GM19452 (cell line): ENCODE results near the gene PPM1B.
"Not testable (repeated sequence)": the region's sequence is repeated elsewhere in the genome, so short reads cannot be mapped to it uniquely, and the experiment has no call there.

ENCODE experiments used
- ATAC-seq: cut with Tn5 transposase; IDR thresholded peaks from one replicate; pipeline ENCODE4 v1.9.1; 2021; ENCODE audit not compliant: unreplicated experiment

PPM1B gene

GRCh38 chr2:44155666-44156446, 12.8 kb upstream of the PPM1B start:
- ATAC-seq, result no peak

GRCh38 chr2:44163777-44164176, 4.9 kb upstream of the PPM1B start:
- ATAC-seq, result no peak

GRCh38 chr2:44164617-44165016, 4.1 kb upstream of the PPM1B start:
- ATAC-seq, result no peak

- ATAC-seq, result no peak
Measured at GRCh38 chr2:44166096-44166495, 2.6 kb upstream of the PPM1B start.

GRCh38 chr2:44167311-44167907, 1.3 kb upstream of the PPM1B start:
- ATAC-seq, result no peak

GRCh38 chr2:44167908-44168680, 581 bp upstream of the PPM1B start:
- peak; percentile 80 for ATAC-seq

GRCh38 chr2:44169155-44169898, 652 bp downstream of the PPM1B start:
- ATAC-seq, result peak; percentile 18

- no peak for ATAC-seq
Measured at GRCh38 chr2:44170311-44170717, 1.6 kb downstream of the PPM1B start.

- no peak for ATAC-seq
Measured at GRCh38 chr2:44171018-44171417, 2.3 kb downstream of the PPM1B start.

GRCh38 chr2:44171442-44171841, 2.8 kb downstream of the PPM1B start:
- ATAC-seq, result not testable (repeated sequence)

GRCh38 chr2:44172576-44172975, 3.9 kb downstream of the PPM1B start:
- ATAC-seq, result no peak

- no peak for ATAC-seq
Measured at GRCh38 chr2:44178950-44179349, 10.3 kb downstream of the PPM1B start.

- ATAC-seq, result no peak
Measured at GRCh38 chr2:44181648-44182047, 13.0 kb downstream of the PPM1B start.

- ATAC-seq, result no peak
Measured at GRCh38 chr2:44184106-44184505, 15.4 kb downstream of the PPM1B start.

GRCh38 chr2:44186810-44187209, 18.1 kb downstream of the PPM1B start:
- no peak for ATAC-seq

- no peak for ATAC-seq
Measured at GRCh38 chr2:44187251-44187650, 18.6 kb downstream of the PPM1B start.

GRCh38 chr2:44188696-44189095, 20.0 kb downstream of the PPM1B start:
- no peak for ATAC-seq

- no peak for ATAC-seq
Measured at GRCh38 chr2:44189104-44189503, 20.4 kb downstream of the PPM1B start.

GRCh38 chr2:44190526-44190925, 21.9 kb downstream of the PPM1B start:
- no peak for ATAC-seq

- peak; percentile 89 for ATAC-seq
Measured at GRCh38 chr2:44191739-44192138, 23.1 kb downstream of the PPM1B start.

GRCh38 chr2:44192646-44193045, 24.0 kb downstream of the PPM1B start:
- ATAC-seq, result no peak
